Measurements from ENCODE around the gene KLRG1.

DNA sequence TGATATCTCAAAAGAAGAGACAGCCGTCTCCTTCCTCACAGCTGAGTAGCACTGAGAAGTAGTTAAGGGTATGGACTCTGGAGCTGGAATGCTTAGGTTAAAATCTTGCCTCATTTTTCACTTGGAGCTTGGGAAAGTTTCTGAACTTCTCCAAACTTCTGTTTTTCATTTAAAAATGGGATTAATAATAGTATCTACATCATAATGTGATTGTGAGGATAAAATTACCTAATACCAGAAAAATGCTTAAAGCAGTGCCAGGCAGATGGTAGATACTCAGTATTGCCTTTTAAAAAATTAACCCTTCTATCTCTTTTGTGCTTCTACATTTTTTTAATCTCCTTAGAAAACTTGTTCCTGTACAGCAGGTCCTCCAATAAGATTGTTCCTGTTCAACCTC lies 63.3 kb downstream of the KLRG1 start:
- TF ChIP-seq, protein P1, sequence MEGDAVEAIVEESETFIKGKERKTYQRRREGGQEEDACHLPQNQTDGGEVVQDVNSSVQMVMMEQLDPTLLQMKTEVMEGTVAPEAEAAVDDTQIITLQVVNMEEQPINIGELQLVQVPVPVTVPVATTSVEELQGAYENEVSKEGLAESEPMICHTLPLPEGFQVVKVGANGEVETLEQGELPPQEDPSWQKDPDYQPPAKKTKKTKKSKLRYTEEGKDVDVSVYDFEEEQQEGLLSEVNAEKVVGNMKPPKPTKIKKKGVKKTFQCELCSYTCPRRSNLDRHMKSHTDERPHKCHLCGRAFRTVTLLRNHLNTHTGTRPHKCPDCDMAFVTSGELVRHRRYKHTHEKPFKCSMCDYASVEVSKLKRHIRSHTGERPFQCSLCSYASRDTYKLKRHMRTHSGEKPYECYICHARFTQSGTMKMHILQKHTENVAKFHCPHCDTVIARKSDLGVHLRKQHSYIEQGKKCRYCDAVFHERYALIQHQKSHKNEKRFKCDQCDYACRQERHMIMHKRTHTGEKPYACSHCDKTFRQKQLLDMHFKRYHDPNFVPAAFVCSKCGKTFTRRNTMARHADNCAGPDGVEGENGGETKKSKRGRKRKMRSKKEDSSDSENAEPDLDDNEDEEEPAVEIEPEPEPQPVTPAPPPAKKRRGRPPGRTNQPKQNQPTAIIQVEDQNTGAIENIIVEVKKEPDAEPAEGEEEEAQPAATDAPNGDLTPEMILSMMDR (IDR thresholded peaks at IDR 0.05) = no peak
- TF ChIP-seq POLR2A (IDR thresholded peaks at IDR 0.05) = no peak

All from lower leg skin (tissue), 3 donors.